Measurements from ENCODE around the gene FGFR3.

Gene FGFR3

GRCh38 chr4:1789552-1789951, 3.5 kb upstream of the FGFR3 start:
- WGBS (ENCODE audit: extremely low coverage, insufficient coverage, low lambda C conversion rate) = no CpG with 5 or more reads among the region's 21 CpGs
- Histone ChIP-seq H3K18ac (ENCODE audit: low read length) (no peak overlapping the region), H3K4me2 (ENCODE audit: low read length) (no peak overlapping the region), H3K36me3 (ENCODE audit: control insufficient read depth, insufficient read depth, low read length) (no peaks in the 10 kb centered on the region), H3K4me3 (ENCODE audit: low read length) (no peak overlapping the region), H2BK15ac (replicated peaks; ENCODE audit: low read depth) (no peak overlapping the region), H3K4me1 (ENCODE audit: control insufficient read depth, low read depth, low read length) (no peaks in the 10 kb centered on the region), H2AK5ac (ENCODE audit: low read length) (no peak overlapping the region), H3K4ac (ENCODE audit: low read depth, low read length) (no peak overlapping the region), H3K27me3 (ENCODE audit: insufficient read depth, low read length, poor library complexity) (no peaks in the 10 kb centered on the region), H4K5ac (ENCODE audit: low read length) (no peak overlapping the region), H4K8ac (ENCODE audit: low read depth, low read length) (no peak overlapping the region), H3K27ac (ENCODE audit: low read depth, low read length) (no peak overlapping the region), H3K56ac (ENCODE audit: low read length) (no peak overlapping the region), H2BK120ac (ENCODE audit: low read depth, low read length) (no peak overlapping the region), H3K79me1 (ENCODE audit: low read length) (no peaks in the 10 kb centered on the region), H3K79me2 (ENCODE audit: control insufficient read depth, insufficient read depth, low read length) (no peaks in the 10 kb centered on the region), H3K9ac (ENCODE audit: low read length) (no peak overlapping the region), H3K23ac (ENCODE audit: low read length) (no peak overlapping the region), H2BK5ac (ENCODE audit: low read length) (no peak overlapping the region)
- no peak for DNase-seq

GRCh38 chr4:1790005-1790404, 3.1 kb upstream of the FGFR3 start:
- Histone ChIP-seq H3K23ac (ENCODE audit: low read length) (no peak overlapping the region), H3K4me3 (ENCODE audit: low read length) (no peak overlapping the region), H3K79me2 (ENCODE audit: control insufficient read depth, insufficient read depth, low read length) (no peaks in the 10 kb centered on the region), H3K4ac (ENCODE audit: low read depth, low read length) (no peak overlapping the region), H3K18ac (ENCODE audit: low read length) (no peak overlapping the region), H3K4me1 (ENCODE audit: control insufficient read depth, low read depth, low read length) (no peaks in the 10 kb centered on the region), H3K27me3 (ENCODE audit: insufficient read depth, low read length, poor library complexity) (no peaks in the 10 kb centered on the region), H3K9ac (ENCODE audit: low read length) (no peak overlapping the region), H3K79me1 (ENCODE audit: low read length) (no peaks in the 10 kb centered on the region), H3K4me2 (ENCODE audit: low read length) (no peak overlapping the region), H4K8ac (ENCODE audit: low read depth, low read length) (no peak overlapping the region), H4K5ac (ENCODE audit: low read length) (no peak overlapping the region), H2BK120ac (ENCODE audit: low read depth, low read length) (no peak overlapping the region), H3K36me3 (ENCODE audit: control insufficient read depth, insufficient read depth, low read length) (no peaks in the 10 kb centered on the region), H3K27ac (ENCODE audit: low read depth, low read length) (no peak overlapping the region), H2BK5ac (ENCODE audit: low read length) (no peak overlapping the region), H2BK15ac (replicated peaks; ENCODE audit: low read depth) (no peak overlapping the region), H2AK5ac (ENCODE audit: low read length) (no peak overlapping the region), H3K56ac (ENCODE audit: low read length) (peak overlapping the region; percentile 15)
- no CpG with 5 or more reads among the region's 10 CpGs for WGBS (ENCODE audit: extremely low coverage, insufficient coverage, low lambda C conversion rate)
- no peak for DNase-seq

- Histone ChIP-seq H3K23ac (ENCODE audit: low read length) (no peak overlapping the region), H3K4me2 (ENCODE audit: low read length) (peak overlapping the region; percentile 39), H3K18ac (ENCODE audit: low read length) (peak overlapping the region; percentile 4), H2BK15ac (replicated peaks; ENCODE audit: low read depth) (no peak overlapping the region), H3K4me1 (ENCODE audit: control insufficient read depth, low read depth, low read length) (no peaks in the 10 kb centered on the region), H3K27ac (ENCODE audit: low read depth, low read length) (peak overlapping the region; percentile 1), H3K36me3 (ENCODE audit: control insufficient read depth, insufficient read depth, low read length) (no peaks in the 10 kb centered on the region), H2BK120ac (ENCODE audit: low read depth, low read length) (no peak overlapping the region), H3K79me1 (ENCODE audit: low read length) (peaks cover 14% of the 10 kb centered on the region), H3K4me3 (ENCODE audit: low read length) (no peak overlapping the region), H3K27me3 (ENCODE audit: insufficient read depth, low read length, poor library complexity) (no peaks in the 10 kb centered on the region), H4K8ac (ENCODE audit: low read depth, low read length) (no peak overlapping the region), H2BK5ac (ENCODE audit: low read length) (no peak overlapping the region), H3K4ac (ENCODE audit: low read depth, low read length) (no peak overlapping the region), H4K5ac (ENCODE audit: low read length) (no peak overlapping the region), H3K79me2 (ENCODE audit: control insufficient read depth, insufficient read depth, low read length) (peaks cover 17% of the 10 kb centered on the region), H2AK5ac (ENCODE audit: low read length) (no peak overlapping the region), H3K9ac (ENCODE audit: low read length) (peak overlapping the region; percentile 13), H3K56ac (ENCODE audit: low read length) (peak overlapping the region; percentile 52)
- DNase-seq = no peak
- WGBS (ENCODE audit: extremely low coverage, insufficient coverage, low lambda C conversion rate) = no CpG with 5 or more reads among the region's 29 CpGs
These were observed 798 bp upstream of the FGFR3 start for GRCh38 chr4:1792158-1792831.

- peak overlapping the region; percentile 65 for H3K4ac ChIP-seq (ENCODE audit: low read depth, low read length)
- peak overlapping the region; percentile 48 for H3K27ac ChIP-seq (ENCODE audit: low read depth, low read length)
- H3K9ac ChIP-seq (ENCODE audit: low read length) = peak overlapping the region; percentile 91
- peak overlapping the region; percentile 70 for H3K4me3 ChIP-seq (ENCODE audit: low read length)
- H3K36me3 ChIP-seq (ENCODE audit: control insufficient read depth, insufficient read depth, low read length) = no peaks in the 10 kb centered on the region
- no peak overlapping the region for H3K23ac ChIP-seq (ENCODE audit: low read length)
- peak; percentile 63 for DNase-seq
- H2BK120ac ChIP-seq (ENCODE audit: low read depth, low read length) = peak overlapping the region; percentile 32
- peaks cover 18% of the 10 kb centered on the region for H3K79me2 ChIP-seq (ENCODE audit: control insufficient read depth, insufficient read depth, low read length)
- no CpG with 5 or more reads among the region's 44 CpGs for WGBS (ENCODE audit: extremely low coverage, insufficient coverage, low lambda C conversion rate)
- H3K56ac ChIP-seq (ENCODE audit: low read length) = peak overlapping the region; percentile 95
- no peaks in the 10 kb centered on the region for H3K27me3 ChIP-seq (ENCODE audit: insufficient read depth, low read length, poor library complexity)
- H3K79me1 ChIP-seq (ENCODE audit: low read length) = peaks cover 14% of the 10 kb centered on the region
- H4K5ac ChIP-seq (ENCODE audit: low read length) = no peak overlapping the region
- H2AK5ac ChIP-seq (ENCODE audit: low read length) = no peak overlapping the region
- no peak overlapping the region for H2BK15ac ChIP-seq (replicated peaks; ENCODE audit: low read depth)
- H3K4me1 ChIP-seq (ENCODE audit: control insufficient read depth, low read depth, low read length) = no peaks in the 10 kb centered on the region
- H3K4me2 ChIP-seq (ENCODE audit: low read length) = peak overlapping the region; percentile 79
- H2BK5ac ChIP-seq (ENCODE audit: low read length) = no peak overlapping the region
- H4K8ac ChIP-seq (ENCODE audit: low read depth, low read length) = no peak overlapping the region
- peak overlapping the region; percentile 64 for H3K18ac ChIP-seq (ENCODE audit: low read length)
These were observed 375 bp downstream of the FGFR3 start for GRCh38 chr4:1793496-1793840.

- Histone ChIP-seq H3K4me2 (ENCODE audit: low read length) (peak overlapping the region; percentile 79), H4K8ac (ENCODE audit: low read depth, low read length) (no peak overlapping the region), H3K4ac (ENCODE audit: low read depth, low read length) (peak overlapping the region; percentile 46), H3K36me3 (ENCODE audit: control insufficient read depth, insufficient read depth, low read length) (no peaks in the 10 kb centered on the region), H3K18ac (ENCODE audit: low read length) (peak overlapping the region; percentile 64), H3K79me2 (ENCODE audit: control insufficient read depth, insufficient read depth, low read length) (peaks cover 18% of the 10 kb centered on the region), H3K27me3 (ENCODE audit: insufficient read depth, low read length, poor library complexity) (no peaks in the 10 kb centered on the region), H2BK5ac (ENCODE audit: low read length) (no peak overlapping the region), H2BK120ac (ENCODE audit: low read depth, low read length) (peak overlapping the region; percentile 18), H3K79me1 (ENCODE audit: low read length) (peaks cover 14% of the 10 kb centered on the region), H4K5ac (ENCODE audit: low read length) (no peak overlapping the region), H3K4me3 (ENCODE audit: low read length) (peak overlapping the region; percentile 70), H3K23ac (ENCODE audit: low read length) (peak overlapping the region; percentile 80), H3K27ac (ENCODE audit: low read depth, low read length) (peak overlapping the region; percentile 9), H2BK15ac (replicated peaks; ENCODE audit: low read depth) (no peak overlapping the region), H3K4me1 (ENCODE audit: control insufficient read depth, low read depth, low read length) (no peaks in the 10 kb centered on the region), H3K56ac (ENCODE audit: low read length) (peak overlapping the region; percentile 95), H3K9ac (ENCODE audit: low read length) (peak overlapping the region; percentile 91), H2AK5ac (ENCODE audit: low read length) (no peak overlapping the region)
- no CpG with 5 or more reads among the region's 101 CpGs for WGBS (ENCODE audit: extremely low coverage, insufficient coverage, low lambda C conversion rate)
- DNase-seq = peak; percentile 57
These were observed 1.1 kb downstream of the FGFR3 start for GRCh38 chr4:1793940-1794808.

Measured in mesendoderm (in vitro differentiated cells).